Subcutaneous adipose tissue (tissue), 4 donors: ENCODE measurements around the gene ARRB1. TPM values are rescaled to one million over a fixed set of nuclear protein-coding genes. Genes with fewer than 3 reads are reported as not detected.

Experiments
- CTCF ChIP-seq: fragments of 450-650 bp; IDR thresholded peaks from one replicate; pipeline ENCODE4 v1.5.1; 2016; ENCODE audit warnings: low read depth, mild to moderate bottlenecking, control low read depth, antibody characterized with exemption, moderate library complexity
- total RNA-seq, 4 donors: library from RNA; depleted of rRNA; stranded (reverse); fragments of >200 nt; gene quantifications; one replicate each; pipeline ENCODE4 v1.1.0, GENCODE V29; 2016

ARRB1 gene
- total RNA-seq, 4 donors from 2014 or later = 34.8 to 125 (median 63.0) TPM

- TF ChIP-seq CTCF = no peak
These were observed 14.2 kb downstream of the ARRB1 start for GRCh38 chr11:75337195-75337654.

GRCh38 chr11:75334976-75335375 is 16.5 kb downstream of the ARRB1 start:
- no peak for TF ChIP-seq CTCF

GRCh38 chr11:75334402-75334891 is 17.0 kb downstream of the ARRB1 start:
- TF ChIP-seq CTCF = no peak

- no peak for TF ChIP-seq CTCF
These were observed 17.7 kb downstream of the ARRB1 start for GRCh38 chr11:75333807-75334140.

GRCh38 chr11:75333022-75333806 is 18.2 kb downstream of the ARRB1 start:
- no peak for TF ChIP-seq CTCF

- no peak for TF ChIP-seq CTCF
These were observed 21.2 kb downstream of the ARRB1 start for GRCh38 chr11:75330291-75330690.

- no peak for TF ChIP-seq CTCF
These were observed 22.8 kb downstream of the ARRB1 start for GRCh38 chr11:75328426-75329277.
